Measurements from ENCODE around the gene RPL18. TPM values are rescaled to one million over a fixed set of nuclear protein-coding genes. Genes with fewer than 3 reads are reported as not detected.

RPL18 gene
- total RNA-seq, 2 donors from 2014 or later: 1,120 to 1,389 TPM

DNA sequence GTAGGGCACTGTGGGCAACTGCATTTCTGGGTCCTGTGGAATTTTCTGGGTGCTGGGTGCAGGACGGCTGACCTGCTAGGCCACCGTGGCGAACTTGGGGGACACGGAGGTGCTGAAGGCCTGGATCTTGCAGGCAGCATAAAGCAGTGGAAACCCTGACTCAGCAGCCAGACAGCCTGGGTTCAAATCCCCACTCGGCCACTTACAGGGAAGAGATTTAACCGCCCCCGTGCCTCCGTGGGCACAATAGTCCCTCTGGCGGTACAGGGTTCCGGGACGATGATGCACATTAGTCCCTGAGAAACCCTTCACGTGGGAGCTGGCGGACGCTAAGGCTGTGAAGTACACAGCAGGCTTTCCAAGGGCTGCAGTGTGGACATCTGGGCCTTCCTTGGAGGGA lies 7.1 kb downstream of the RPL18 start:
- Histone ChIP-seq H3K36me3 (peaks cover 21% of the 10 kb centered on the region), H3K27me3 (replicated peaks; ENCODE audit: insufficient read depth) (no peaks in the 10 kb centered on the region), H3K27ac (no peak overlapping the region), H3K9me3 (no peaks in the 10 kb centered on the region), H3K4me3 (no peak overlapping the region), H3K4me1 (ENCODE audit: control insufficient read depth in 1 of 2, low read depth in 2 of 2) (peaks cover 3 to 5% of the 10 kb centered on the region in 2 donors)
- TF ChIP-seq, protein P1, sequence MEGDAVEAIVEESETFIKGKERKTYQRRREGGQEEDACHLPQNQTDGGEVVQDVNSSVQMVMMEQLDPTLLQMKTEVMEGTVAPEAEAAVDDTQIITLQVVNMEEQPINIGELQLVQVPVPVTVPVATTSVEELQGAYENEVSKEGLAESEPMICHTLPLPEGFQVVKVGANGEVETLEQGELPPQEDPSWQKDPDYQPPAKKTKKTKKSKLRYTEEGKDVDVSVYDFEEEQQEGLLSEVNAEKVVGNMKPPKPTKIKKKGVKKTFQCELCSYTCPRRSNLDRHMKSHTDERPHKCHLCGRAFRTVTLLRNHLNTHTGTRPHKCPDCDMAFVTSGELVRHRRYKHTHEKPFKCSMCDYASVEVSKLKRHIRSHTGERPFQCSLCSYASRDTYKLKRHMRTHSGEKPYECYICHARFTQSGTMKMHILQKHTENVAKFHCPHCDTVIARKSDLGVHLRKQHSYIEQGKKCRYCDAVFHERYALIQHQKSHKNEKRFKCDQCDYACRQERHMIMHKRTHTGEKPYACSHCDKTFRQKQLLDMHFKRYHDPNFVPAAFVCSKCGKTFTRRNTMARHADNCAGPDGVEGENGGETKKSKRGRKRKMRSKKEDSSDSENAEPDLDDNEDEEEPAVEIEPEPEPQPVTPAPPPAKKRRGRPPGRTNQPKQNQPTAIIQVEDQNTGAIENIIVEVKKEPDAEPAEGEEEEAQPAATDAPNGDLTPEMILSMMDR (IDR thresholded peaks at IDR 0.05): no peak
- DNase-seq (ENCODE audit: low spot score): no peak
- no peak for ATAC-seq (ENCODE audit: insufficient number of reproducible peaks, low FRiP score, low read depth)

DNA sequence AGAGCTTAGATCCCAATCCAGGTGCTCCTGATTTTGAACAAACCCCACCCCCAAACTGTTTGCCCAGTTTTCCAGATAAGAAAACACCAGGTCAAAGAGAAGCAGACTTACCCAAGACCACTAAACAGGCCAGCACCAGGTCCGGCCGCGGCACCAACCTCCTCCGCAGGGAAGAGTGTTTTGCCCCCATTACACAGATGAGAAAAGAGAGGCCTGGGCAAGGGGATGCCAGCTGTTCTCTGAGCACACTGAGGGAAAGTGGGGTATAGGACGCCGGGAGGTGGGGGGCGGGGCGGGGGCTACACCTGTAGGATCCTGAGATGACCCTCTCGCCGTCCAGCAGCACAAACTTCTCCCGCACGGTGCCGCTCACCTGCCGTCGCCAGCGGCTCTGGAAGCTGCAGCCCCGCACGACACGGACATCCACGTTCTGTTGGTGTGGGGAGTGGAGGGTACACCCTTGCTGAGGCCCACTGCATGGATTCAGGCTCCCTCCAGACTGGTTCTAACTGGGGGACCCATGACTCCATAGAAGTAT lies 9.3 kb downstream of the RPL18 start:
- TF ChIP-seq, protein P1 (IDR thresholded peaks at IDR 0.05): no peak
- ATAC-seq (ENCODE audit: insufficient number of reproducible peaks, low FRiP score, low read depth) (no peak), DNase-seq (ENCODE audit: low spot score) (no peak)
- Histone ChIP-seq H3K27ac (no peak overlapping the region), H3K4me3 (no peak overlapping the region), H3K36me3 (peaks cover under 1% of the 10 kb centered on the region), H3K4me1 (ENCODE audit: control insufficient read depth in 1 of 2, low read depth in 2 of 2) (no peaks in the 10 kb centered on the region), H3K9me3 (no peaks in the 10 kb centered on the region), H3K27me3 (replicated peaks; ENCODE audit: insufficient read depth) (no peaks in the 10 kb centered on the region)

DNA sequence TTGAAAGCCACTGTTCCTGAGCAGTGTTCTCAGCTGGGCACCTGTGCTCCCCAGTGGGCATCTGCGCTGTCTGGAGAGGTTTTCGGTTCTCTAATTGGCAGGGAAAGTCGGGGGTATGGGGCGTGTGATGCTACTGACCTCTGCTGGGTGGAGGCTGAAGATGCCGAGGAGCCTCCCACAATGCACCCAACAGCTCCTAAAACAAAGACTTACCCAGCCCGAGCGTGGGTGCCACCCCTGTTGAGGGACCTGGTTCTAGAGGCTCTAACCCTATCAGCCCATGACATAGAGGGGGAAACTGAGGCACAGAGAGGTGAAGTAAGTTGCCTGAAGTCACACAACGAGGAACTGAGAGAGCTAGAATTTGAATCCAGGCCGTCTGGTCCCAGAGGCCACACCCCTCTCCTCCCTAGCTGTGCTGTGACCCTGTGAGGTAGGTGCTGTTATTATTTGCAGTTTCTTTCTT lies 10.1 kb downstream of the RPL18 start:
- H3K4me1 ChIP-seq (ENCODE audit: control insufficient read depth in 1 of 2, low read depth in 2 of 2): no peaks in the 10 kb centered on the region
- no peak overlapping the region for H3K4me3 ChIP-seq
- DNase-seq (ENCODE audit: low spot score) (no peak), ATAC-seq (ENCODE audit: insufficient number of reproducible peaks, low FRiP score, low read depth) (no peak)
- TF ChIP-seq, protein P1 (IDR thresholded peaks at IDR 0.05): no peak
- no peaks in the 10 kb centered on the region for H3K36me3 ChIP-seq
- H3K27me3 ChIP-seq (replicated peaks; ENCODE audit: insufficient read depth): no peaks in the 10 kb centered on the region
- no peak overlapping the region for H3K27ac ChIP-seq
- no peaks in the 10 kb centered on the region for H3K9me3 ChIP-seq

DNA sequence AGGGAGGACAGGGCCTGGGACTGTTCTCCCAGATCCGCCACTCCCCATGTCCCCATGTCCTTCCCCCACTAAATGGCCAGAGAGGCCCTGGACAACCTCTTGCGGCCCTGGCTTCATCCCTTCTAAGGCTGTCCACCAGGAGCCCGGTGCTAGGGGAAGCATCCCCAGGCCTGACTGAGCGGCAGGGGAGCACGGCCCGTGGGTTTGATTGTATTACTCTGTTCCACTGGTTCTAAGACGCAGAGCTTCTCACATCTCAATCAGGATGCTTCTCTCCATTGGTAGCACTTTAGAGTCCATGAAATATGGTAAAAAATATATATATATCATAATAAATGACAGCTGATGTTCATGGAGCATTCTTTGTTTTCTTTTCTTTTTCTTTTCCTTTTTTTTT lies 11.6 kb downstream of the RPL18 start:
- Histone ChIP-seq H3K27me3 (replicated peaks; ENCODE audit: insufficient read depth) (no peaks in the 10 kb centered on the region), H3K4me1 (ENCODE audit: control insufficient read depth in 1 of 2, low read depth in 2 of 2) (no peaks in the 10 kb centered on the region), H3K27ac (no peak overlapping the region), H3K9me3 (no peaks in the 10 kb centered on the region), H3K4me3 (no peak overlapping the region), H3K36me3 (no peaks in the 10 kb centered on the region)
- DNase-seq (ENCODE audit: low spot score) (no peak), ATAC-seq (ENCODE audit: insufficient number of reproducible peaks, low FRiP score, low read depth) (no peak)
- TF ChIP-seq, protein P1 (IDR thresholded peaks at IDR 0.05): no peak

DNA sequence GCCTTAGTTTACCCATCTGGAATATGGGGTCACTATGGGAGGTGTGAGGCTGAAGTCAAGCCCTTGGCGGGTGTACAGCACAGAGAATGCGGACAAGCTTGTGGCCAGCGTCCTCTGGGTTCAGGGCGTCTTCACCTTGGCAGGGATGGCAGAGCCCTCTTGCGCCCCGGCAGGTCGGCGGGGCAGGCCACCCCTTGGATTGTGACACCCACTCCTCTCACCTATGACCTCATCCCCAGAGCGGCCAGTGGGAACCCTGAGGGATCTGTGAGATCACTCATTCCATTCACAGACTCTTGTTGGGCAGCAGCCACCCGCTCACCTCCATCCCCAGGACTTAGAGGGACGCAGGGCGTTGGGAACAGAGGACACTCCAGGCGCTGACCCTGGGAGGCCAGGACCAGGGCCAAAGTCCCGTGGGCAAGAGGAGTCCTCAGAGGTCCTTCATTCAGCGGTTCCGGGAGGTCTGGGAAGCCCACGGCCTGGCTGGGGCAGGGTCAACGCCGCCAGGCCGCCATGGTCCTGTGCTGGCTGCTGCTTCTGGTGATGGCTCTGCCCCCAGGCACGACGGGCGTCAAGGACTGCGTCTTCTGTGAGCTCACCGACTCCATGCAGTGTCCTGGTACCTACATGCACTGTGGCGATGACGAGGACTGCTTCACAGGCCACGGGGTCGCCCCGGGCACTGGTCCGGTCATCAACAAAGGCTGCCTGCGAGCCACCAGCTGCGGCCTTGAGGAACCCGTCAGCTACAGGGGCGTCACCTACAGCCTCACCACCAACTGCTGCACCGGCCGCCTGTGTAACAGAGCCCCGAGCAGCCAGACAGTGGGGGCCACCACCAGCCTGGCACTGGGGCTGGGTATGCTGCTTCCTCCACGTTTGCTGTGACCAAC lies 12.3 kb downstream of the RPL18 start, which contains the start of gene SPACA4:
SPACA4 (plus strand) TSS at position 280 of the 896 bp plus-strand sequence; CDS start at position 517, 237 bp downstream.
- H3K4me1 ChIP-seq (ENCODE audit: control insufficient read depth in 1 of 2, low read depth in 2 of 2): no peaks in the 10 kb centered on the region
- no peak within 1 kb of the TSS for H3K27ac ChIP-seq
- TF ChIP-seq, protein P1 (IDR thresholded peaks at IDR 0.05): no peak
- DNase-seq (ENCODE audit: low spot score): no peak
- no peaks in the 10 kb centered on the region for H3K27me3 ChIP-seq (replicated peaks; ENCODE audit: insufficient read depth)
- no peaks in the 10 kb centered on the region for H3K36me3 ChIP-seq
- no peaks in the 10 kb centered on the region for H3K9me3 ChIP-seq
- no peak for ATAC-seq (ENCODE audit: insufficient number of reproducible peaks, low FRiP score, low read depth)
- H3K4me3 ChIP-seq: no peak within 1 kb of the TSS

All from thoracic aorta (tissue), 2 donors.